ENCODE measurements around the gene LACTB.

The LACTB gene

GRCh38 chr15:63075984-63076713 lies 45.5 kb upstream of the LACTB start:
- peaks cover 6% of the 10 kb centered on the region for H3K36me3 ChIP-seq
- H3K4me1 ChIP-seq = peaks cover 7% of the 10 kb centered on the region; the same call in 1 of the 2 replicates
- no peaks in the 10 kb centered on the region for H3K9me3 ChIP-seq
- no peaks in the 10 kb centered on the region for H3K27me3 ChIP-seq
- H3K4me3 ChIP-seq (ENCODE audit: low read depth, low read length) = no peak overlapping the region
- DNase-seq = no peak
- no peak for TF ChIP-seq CTCF (IDR thresholded peaks at IDR 0.05; ENCODE audit: low read depth, low read length)

- Histone ChIP-seq H3K4me3 (ENCODE audit: low read depth, low read length) (no peak overlapping the region), H3K36me3 (peaks cover 2% of the 10 kb centered on the region; the same call in 1 of the 2 replicates), H3K4me1 (peaks cover 7% of the 10 kb centered on the region; the same call in 1 of the 2 replicates), H3K9me3 (no peaks in the 10 kb centered on the region), H3K27me3 (no peaks in the 10 kb centered on the region)
- TF ChIP-seq CTCF (IDR thresholded peaks at IDR 0.05; ENCODE audit: low read depth, low read length) = no peak
- no peak for DNase-seq
Observed at GRCh38 chr15:63076714-63077046, 45.0 kb upstream of the LACTB start.

DNA sequence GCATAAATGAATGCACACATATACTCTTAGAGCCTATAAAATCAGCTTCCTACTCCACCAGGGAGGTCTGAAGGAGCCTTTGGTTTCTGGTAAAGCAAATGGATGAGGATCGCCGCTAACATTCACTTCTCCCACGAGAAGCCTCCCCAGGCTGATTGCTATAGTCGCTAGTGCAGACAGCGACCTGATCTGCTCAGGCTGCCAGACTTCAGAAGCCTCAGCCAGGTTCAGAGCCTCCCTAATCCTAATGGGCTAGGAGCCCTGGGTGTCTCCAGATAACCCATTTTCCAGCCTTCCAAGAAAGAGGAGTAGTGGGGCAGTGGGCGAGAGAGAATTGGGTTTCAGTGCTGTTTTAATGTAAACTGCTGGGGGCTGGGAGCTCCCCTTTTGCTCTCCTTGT lies 43.7 kb upstream of the LACTB start:
- no peak for DNase-seq
- no peaks in the 10 kb centered on the region for H3K27me3 ChIP-seq
- no peaks in the 10 kb centered on the region for H3K9me3 ChIP-seq
- no peak for TF ChIP-seq CTCF (IDR thresholded peaks at IDR 0.05; ENCODE audit: low read depth, low read length)
- no peaks in the 10 kb centered on the region for H3K36me3 ChIP-seq
- no peak overlapping the region for H3K4me3 ChIP-seq (ENCODE audit: low read depth, low read length)
- H3K4me1 ChIP-seq = peaks cover 10% of the 10 kb centered on the region

GRCh38 chr15:63079947-63080626 lies 41.6 kb upstream of the LACTB start:
- Histone ChIP-seq H3K27me3 (no peaks in the 10 kb centered on the region), H3K4me3 (ENCODE audit: low read depth, low read length) (no peak overlapping the region), H3K9me3 (no peaks in the 10 kb centered on the region), H3K4me1 (peaks cover 7% of the 10 kb centered on the region), H3K36me3 (no peaks in the 10 kb centered on the region)
- no peak for DNase-seq
- TF ChIP-seq CTCF (IDR thresholded peaks at IDR 0.05; ENCODE audit: low read depth, low read length) = no peak

DNA sequence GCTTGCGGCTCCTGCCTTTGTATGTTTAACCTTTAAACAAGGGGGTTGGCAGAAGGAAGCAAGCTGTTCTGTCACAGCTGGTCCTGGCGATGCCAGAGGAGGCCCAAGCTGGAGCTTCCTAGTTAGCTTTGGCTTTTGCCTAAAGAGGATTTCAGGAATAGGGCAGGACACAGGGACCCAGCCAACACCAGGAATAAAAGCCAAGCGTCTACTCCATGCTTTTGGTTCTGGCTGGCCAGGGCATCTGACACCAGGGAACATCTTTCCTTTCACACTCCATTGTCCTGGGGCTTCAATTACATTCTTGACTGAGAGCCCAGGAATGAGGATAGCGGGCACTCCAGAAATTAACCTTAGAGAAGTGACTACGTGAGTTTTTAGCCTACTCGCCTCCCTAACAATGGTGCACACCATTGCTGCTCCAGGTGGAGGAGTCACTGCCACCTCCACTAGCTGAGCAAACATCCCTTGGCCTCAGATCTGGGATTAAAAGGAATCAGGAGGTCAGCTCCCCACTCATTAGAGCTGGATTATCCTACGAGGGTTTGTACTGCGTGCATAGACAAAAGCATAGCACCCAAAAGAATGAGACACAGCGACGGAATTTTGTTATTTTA lies 40.9 kb upstream of the LACTB start:
- DNase-seq = no peak
- peaks cover 7% of the 10 kb centered on the region for H3K4me1 ChIP-seq

More for the DNA sequence above, 40.9 kb upstream of the LACTB start:
- H3K36me3 ChIP-seq = no peaks in the 10 kb centered on the region
- TF ChIP-seq CTCF (IDR thresholded peaks at IDR 0.05; ENCODE audit: low read depth, low read length) = no peak
- no peaks in the 10 kb centered on the region for H3K9me3 ChIP-seq
- no peaks in the 10 kb centered on the region for H3K27me3 ChIP-seq
- H3K4me3 ChIP-seq (ENCODE audit: low read depth, low read length) = no peak overlapping the region

Measured in BE2C (cell line).